Tibial nerve (tissue), 3 donors: ENCODE results near the gene ARID1B.

Experiments
- CTCF ChIP-seq, 5 experiments: fragments of 200-600 bp in 3 of 5; fragments of 450-650 bp in 2 of 5; sonication (generic) in 3 of 5; IDR thresholded peaks; one replicate each; pipeline ENCODE4 v1.5.1; 2016 to 2019; ENCODE audit warnings: antibody characterized with exemption in 5 of 5, mild to moderate bottlenecking in 3 of 5, moderate library complexity in 2 of 5
- POLR2A ChIP-seq, 2 donors: fragments of 450-650 bp; IDR thresholded peaks; one replicate each; pipeline ENCODE4 v1.6.1; 2017; ENCODE audit warnings: antibody characterized with exemption in 2 of 2, mild to moderate bottlenecking in 2 of 2, moderate library complexity in 2 of 2

DNA sequence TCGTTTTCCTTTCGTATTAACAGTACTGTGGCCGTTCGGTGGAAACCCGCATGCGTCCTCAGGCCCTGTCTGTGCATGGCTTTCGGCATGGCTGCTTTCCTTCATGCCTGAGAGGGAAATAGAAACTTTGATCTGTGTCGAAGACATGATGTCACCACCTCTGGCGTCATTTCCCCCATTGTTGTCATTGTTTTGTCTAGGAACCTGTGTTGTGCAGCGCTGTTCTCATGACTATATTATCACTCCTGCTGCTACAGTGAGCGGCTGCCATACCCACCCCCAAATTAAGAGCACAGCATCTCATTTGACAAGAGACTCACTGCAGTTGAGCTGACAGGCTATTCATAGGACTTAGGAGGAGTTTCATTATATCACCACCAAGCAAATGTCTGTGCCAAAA is 373.9 kb downstream of the ARID1B start:
- no peak for TF ChIP-seq POLR2A (IDR thresholded peaks at IDR 0.05)
- TF ChIP-seq CTCF (IDR thresholded peaks at IDR 0.05), result no peak
